Adrenal gland (tissue), 12 donors: ENCODE data around the gene TNFRSF1B. TPM values are rescaled to one million over a fixed set of nuclear protein-coding genes. Genes with fewer than 3 reads are reported as not detected.

ENCODE experiments used
- DNase-seq, 7 donors: peaks; one replicate each; pipeline ENCODE4 v3.0.0-alpha.2; 2019 to 2020
- H3K27ac ChIP-seq, 5 donors: fragments of 200-600 bp; sonication (generic) in 4 of 5; 1 replicate in 3 of 5; 2 replicates in 2 of 5; pipeline versions ENCODE4 v1.5.1 to v1.8.0; 2016 to 2020; ENCODE audit warnings: mild to moderate bottlenecking in 1 of 5
- H3K27me3 ChIP-seq: fragments of 200-600 bp; 2 replicates; pipeline ENCODE4 v1.8.0; 2021
- H3K36me3 ChIP-seq, 2 donors: fragments of 200-600 bp; replicated peaks in 1 of 2; 1 replicate in 1 of 2; 2 replicates in 1 of 2; pipeline versions ENCODE4 v1.5.1 to v1.8.0; 2018 to 2022
- H3K4me1 ChIP-seq, 2 donors: fragments of 200-600 bp; replicated peaks in 1 of 2; 1 replicate in 1 of 2; 2 replicates in 1 of 2; pipeline versions ENCODE4 v1.5.1 to v1.8.0; 2018 to 2021
- H3K4me3 ChIP-seq, 4 donors: fragments of 200-600 bp; sonication (generic) in 3 of 4; one replicate each; pipeline ENCODE4 v1.5.1; 2016 to 2018
- H3K9me3 ChIP-seq, 3 donors: fragments of 200-600 bp; sonication (generic) in 1 of 3; replicated peaks in 1 of 3; 1 replicate in 2 of 3; 2 replicates in 1 of 3; pipeline versions ENCODE4 v1.5.1 to v1.8.0; 2016 to 2021
- POLR2A ChIP-seq, 2 donors: fragments of 450-650 bp; IDR thresholded peaks; one replicate each; pipeline ENCODE4 v1.6.1; 2017; ENCODE audit warnings: antibody characterized with exemption in 2 of 2, mild to moderate bottlenecking in 2 of 2, moderate library complexity in 1 of 2
- WGBS, 4 donors: extraction: QIAGEN DNeasy Blood & Tissue Kit in 2 of 4; methylation state at CpG; one replicate each; pipeline versions ENCODE4 v1.1.5 to v1.1.7; 2013 to 2017; 5-methylcytosine and 5-hydroxymethylcytosine counted together
- intact Hi-C, 2 donors: fragments of 100-400 bp; cut with DNase I; formaldehyde crosslinking; loops; one replicate each; pipeline versions ENCODE4 v1.14.1 to v1.15.0; 2022 to 2023
- polyA plus RNA-seq, 3 donors: library from polyadenylated mRNA; stranded (reverse); fragments of 200-250 nt in 2 of 3; fragments of 350-450 nt in 1 of 3; fragmentation: Illumina TruSeq in 1 of 3; extraction: RNeasy Lipid Tissue Mini Kit (QIAGEN cat#74804) in 1 of 3; gene quantifications; one replicate each; pipeline ENCODE4 v1.2.3, GENCODE V29; 2013 to 2014
- total RNA-seq, 9 donors: library from RNA; depleted of rRNA in 4 of 9; stranded (reverse); fragments of >200 nt in 4 of 9; fragments of 120-200 nt in 1 of 9; fragmentation: NEBNext Ultra II Directional in 1 of 9; extraction: Animal tissue kit (Norgen Biotek cat#: 25700) in 1 of 9; gene quantifications; one replicate each; pipeline versions ENCODE4 v1.1.0 to v1.2.4, GENCODE V29; 2013 to 2023
- TF ChIP-seq, protein P1 (sequence below), 6 experiments: fragments of 450-650 bp in 4 of 6; fragments of 200-600 bp in 2 of 6; sonication (generic) in 1 of 6; IDR thresholded peaks; 1 replicate in 5 of 6; 2 replicates in 1 of 6; pipeline versions ENCODE4 v1.5.1 to v1.8.0; 2016 to 2021; ENCODE audit warnings: antibody characterized with exemption in 6 of 6, mild to moderate bottlenecking in 2 of 6, moderate library complexity in 1 of 6
- donor health status: healthy with polysubstance abuse.
- donor health status: Bipolar disorder and iron deficiency.
- donor health status: DM: yes; HTN: yes; CAD: no.
- donor health status: DM: no; HTN: no; CAD: no.
- donor health status: DM: no; HTN: no; CAD: no.
- donor health status: DM: yes; HTN: yes; CAD: no.

TNFRSF1B gene
- total and polyA plus RNA-seq, 12 donors = 4.0 to 58.3 (median 32.5) TPM

GRCh38 chr1:12157366-12158231, 9.2 kb upstream of the TNFRSF1B start:
- TF ChIP-seq, protein P1, sequence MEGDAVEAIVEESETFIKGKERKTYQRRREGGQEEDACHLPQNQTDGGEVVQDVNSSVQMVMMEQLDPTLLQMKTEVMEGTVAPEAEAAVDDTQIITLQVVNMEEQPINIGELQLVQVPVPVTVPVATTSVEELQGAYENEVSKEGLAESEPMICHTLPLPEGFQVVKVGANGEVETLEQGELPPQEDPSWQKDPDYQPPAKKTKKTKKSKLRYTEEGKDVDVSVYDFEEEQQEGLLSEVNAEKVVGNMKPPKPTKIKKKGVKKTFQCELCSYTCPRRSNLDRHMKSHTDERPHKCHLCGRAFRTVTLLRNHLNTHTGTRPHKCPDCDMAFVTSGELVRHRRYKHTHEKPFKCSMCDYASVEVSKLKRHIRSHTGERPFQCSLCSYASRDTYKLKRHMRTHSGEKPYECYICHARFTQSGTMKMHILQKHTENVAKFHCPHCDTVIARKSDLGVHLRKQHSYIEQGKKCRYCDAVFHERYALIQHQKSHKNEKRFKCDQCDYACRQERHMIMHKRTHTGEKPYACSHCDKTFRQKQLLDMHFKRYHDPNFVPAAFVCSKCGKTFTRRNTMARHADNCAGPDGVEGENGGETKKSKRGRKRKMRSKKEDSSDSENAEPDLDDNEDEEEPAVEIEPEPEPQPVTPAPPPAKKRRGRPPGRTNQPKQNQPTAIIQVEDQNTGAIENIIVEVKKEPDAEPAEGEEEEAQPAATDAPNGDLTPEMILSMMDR (IDR thresholded peaks at IDR 0.05) = no peak
- no peak for TF ChIP-seq POLR2A (IDR thresholded peaks at IDR 0.05)
- Histone ChIP-seq H3K27me3 (no peaks in the 10 kb centered on the region), H3K9me3 (no peaks in the 10 kb centered on the region), H3K36me3 (no peaks in the 10 kb centered on the region), H3K27ac (no peak overlapping the region), H3K4me1 (peaks cover 19 to 33% of the 10 kb centered on the region in 2 donors), H3K4me3 (no peak overlapping the region)
- intact Hi-C loops = no loop called here
- 61 to 79% (median 69%) methylated on average over 10 of the region's 10 CpGs for WGBS, 4 donors
- DNase-seq = no peak

DNA sequence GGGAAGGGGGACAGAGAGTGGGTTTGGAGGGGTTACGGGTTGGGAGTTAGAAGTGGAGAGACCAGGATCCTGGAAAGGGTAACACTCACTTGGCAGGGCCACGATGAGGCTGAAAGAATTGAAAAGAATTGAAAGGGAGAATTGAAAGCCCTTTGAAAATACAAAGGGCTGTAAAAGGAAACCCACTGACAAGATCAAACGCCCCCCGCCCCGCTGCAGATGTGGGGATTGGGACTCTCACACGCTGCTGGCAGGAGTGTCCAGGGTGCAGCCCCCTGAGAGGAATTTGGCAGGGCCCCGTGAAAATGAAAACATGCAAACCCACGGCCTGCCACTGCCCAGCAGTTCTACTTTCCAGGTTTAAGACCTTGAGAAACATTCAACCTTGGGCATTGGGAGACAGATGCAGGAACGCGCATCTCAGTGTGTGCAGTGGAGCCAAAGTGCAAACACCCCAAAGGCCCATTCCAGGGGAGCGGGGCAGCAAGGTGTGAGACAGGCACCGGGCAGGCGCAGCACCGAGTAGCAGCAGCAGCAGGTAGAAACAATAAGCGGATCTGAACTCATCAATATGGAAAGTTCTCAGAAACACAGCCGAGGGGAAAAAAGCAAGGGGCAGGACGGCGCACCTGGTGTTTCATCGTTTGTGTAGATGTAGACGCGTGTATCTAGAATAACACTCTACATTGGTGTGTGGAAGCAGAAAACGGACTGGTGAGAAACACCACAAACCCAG, 8.3 kb upstream of the TNFRSF1B start:
- H3K4me3 ChIP-seq = no peak overlapping the region
- H3K9me3 ChIP-seq = no peaks in the 10 kb centered on the region
- no peak for DNase-seq
- H3K27me3 ChIP-seq = no peaks in the 10 kb centered on the region
- TF ChIP-seq, protein P1 (IDR thresholded peaks at IDR 0.05) = no peak
- no peak for TF ChIP-seq POLR2A (IDR thresholded peaks at IDR 0.05)
- no peaks in the 10 kb centered on the region for H3K36me3 ChIP-seq
- 60 to 70% (median 65%) methylated on average over 22 of the region's 22 CpGs for WGBS, 4 donors
- H3K4me1 ChIP-seq = peaks cover 18 to 27% of the 10 kb centered on the region in 2 donors
- intact Hi-C loops = no loop called here
- H3K27ac ChIP-seq = no peak overlapping the region

- no peak overlapping the region for H3K4me3 ChIP-seq
- intact Hi-C loops = no loop called here
Observed at GRCh38 chr1:12159816-12160215, 7.0 kb upstream of the TNFRSF1B start.

DNA sequence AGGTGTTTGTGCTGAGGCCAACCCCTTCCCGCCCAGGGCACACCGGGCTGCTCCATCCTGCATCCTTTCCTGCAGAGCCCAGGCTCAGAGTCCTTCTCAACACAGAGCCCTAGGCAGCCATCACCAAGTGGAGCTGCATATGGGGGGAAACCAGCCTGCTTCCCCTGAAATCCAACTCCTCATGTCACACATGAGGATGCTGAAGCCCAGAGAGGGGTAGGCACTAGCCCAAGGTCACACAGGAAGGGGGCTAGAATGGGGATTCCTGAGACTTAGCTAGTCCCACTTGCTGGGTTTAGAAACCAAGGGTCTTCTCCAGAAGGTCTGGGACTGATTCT, 5.5 kb upstream of the TNFRSF1B start:
- peak overlapping the region in 4 of 5 donors; percentile 6 to 89 (median 54) for H3K27ac ChIP-seq
- H3K27me3 ChIP-seq = no peaks in the 10 kb centered on the region
- H3K4me1 ChIP-seq = peaks cover 17 to 26% of the 10 kb centered on the region in 2 donors
- H3K4me3 ChIP-seq = no peak overlapping the region
- no peaks in the 10 kb centered on the region for H3K36me3 ChIP-seq
- WGBS, 4 donors = 88 to 100% (median 89%) methylated on average over 1 to 2 of the region's 2 CpGs; no CpG with 5 or more reads in 1 of the 4 donors
- intact Hi-C loops = no loop called here
- no peak for DNase-seq
- TF ChIP-seq, protein P1 (IDR thresholded peaks at IDR 0.05) = no peak
- no peak for TF ChIP-seq POLR2A (IDR thresholded peaks at IDR 0.05)
- no peaks in the 10 kb centered on the region for H3K9me3 ChIP-seq

More at GRCh38 chr1:12159816-12160215, 7.0 kb upstream of the TNFRSF1B start:
- no peak for TF ChIP-seq POLR2A (IDR thresholded peaks at IDR 0.05)
- TF ChIP-seq, protein P1 (IDR thresholded peaks at IDR 0.05) = no peak
- Histone ChIP-seq H3K36me3 (no peaks in the 10 kb centered on the region), H3K27ac (no peak overlapping the region), H3K4me1 (peaks cover 17 to 26% of the 10 kb centered on the region in 2 donors), H3K9me3 (no peaks in the 10 kb centered on the region), H3K27me3 (no peaks in the 10 kb centered on the region)
- 80 to 94% (median 93%) methylated on average over 7 of the region's 7 CpGs for WGBS, 4 donors
- no peak for DNase-seq
